Activated T-helper 2 cell treated with anti-CD3 and anti-CD28 coated beads, Interferon-gamma antibody, Interleukin-2, Interleukin-4, amounts not matched to agents 10 μg/mL and 5 μg/mL and 100 μg/mL, durations not matched to agents 14 hours and 24 hours and 36 hours (primary cell): Measurements from ENCODE around the gene NONO. TPM values are rescaled to one million over a fixed set of nuclear protein-coding genes. Genes with fewer than 3 reads are reported as not detected.
"Not testable (repeated sequence)": the region's sequence is repeated elsewhere in the genome, so short reads cannot be mapped to it uniquely, and the experiment has no call there.

Experiments used
- DNase-seq: peaks from one replicate; pipeline ENCODE4 v3.0.0; 2021; ENCODE audit warnings: low spot score
- H3K27ac Mint-ChIP-seq: one replicate; pipeline ENCODE4 v1.8.0; 2021; ENCODE audit warnings: mixed read lengths
- H3K27me3 Mint-ChIP-seq: one replicate; pipeline ENCODE4 v1.8.0; 2021; ENCODE audit warnings: low read depth, mixed read lengths
- H3K36me3 Mint-ChIP-seq: one replicate; pipeline ENCODE4 v1.8.0; 2021; ENCODE audit warnings: low read depth, mixed read lengths
- H3K4me1 Mint-ChIP-seq: one replicate; pipeline ENCODE4 v1.8.0; 2021; ENCODE audit warnings: low read depth, mixed read lengths
- H3K4me3 Mint-ChIP-seq: one replicate; pipeline ENCODE4 v1.8.0; 2021; ENCODE audit warnings: low read depth, mild to moderate bottlenecking, moderate library complexity, mixed read lengths
- H3K9me3 Mint-ChIP-seq: one replicate; pipeline ENCODE4 v1.8.0; 2021; ENCODE audit warnings: mixed read lengths
- intact Hi-C: fragments of 100-400 bp; cut with micrococcal nuclease; formaldehyde crosslinking; loops from one replicate; pipeline ENCODE4 v1.15.1; 2023
- total RNA-seq: library from RNA; stranded (reverse); gene quantifications from 2 replicates; pipeline ENCODE4 v1.2.3, GENCODE V29; 2022

NONO gene
- total RNA-seq, 1 donor from 2014 or later, result 612 TPM

- H3K4me1 Mint-ChIP-seq, H3K36me3 Mint-ChIP-seq, DNase-seq, intact Hi-C loops, H3K27me3 Mint-ChIP-seq, H3K4me3 Mint-ChIP-seq, H3K27ac Mint-ChIP-seq, H3K9me3 Mint-ChIP-seq: not testable (repeated sequence)
Observed at GRCh38 chrX:71349867-71350266, 66.4 kb downstream of the NONO start.

Other genes starting within 250 kb of the NONO start
- 49.9 and 50.1 TPM in 2 replicates for gene SNX12, start 215.3 kb upstream of the NONO start, total RNA-seq
- 10.6 and 11.6 TPM in 2 replicates for gene FOXO4, start 187.8 kb upstream of the NONO start, total RNA-seq
- 22.7 and 26.3 TPM in 2 replicates for gene CXorf65, start 176.9 kb upstream of the NONO start, total RNA-seq
- 358 and 366 TPM in 2 replicates for gene IL2RG, start 172.1 kb upstream of the NONO start, total RNA-seq
- 71.1 and 71.3 TPM in 2 replicates for gene MED12, start 165.0 kb upstream of the NONO start, total RNA-seq
- gene NLGN3, start 138.8 kb upstream of the NONO start, total RNA-seq, result 0.78 and 0.94 TPM in 2 replicates
- not detected in 2 replicates for gene GJB1, start 60.4 kb upstream of the NONO start, total RNA-seq
- gene ZMYM3, start 29.5 kb upstream of the NONO start, total RNA-seq, result 26.8 and 31.4 TPM in 2 replicates
- 6.1 and 6.5 TPM in 2 replicates for gene ITGB1BP2, start 18.1 kb downstream of the NONO start, total RNA-seq
- 48.0 and 49.6 TPM in 2 replicates for gene TAF1, start 82.7 kb downstream of the NONO start, total RNA-seq
- 224 and 231 TPM in 2 replicates for gene OGT, start 249.5 kb downstream of the NONO start, total RNA-seq